ENCODE measurements around the gene GABBR1. TPM values are rescaled to one million over a fixed set of nuclear protein-coding genes. Genes with fewer than 3 reads are reported as not detected.

GABBR1 gene
- total RNA-seq, 2 experiments from 2014 or later, result 12.9 to 37.1 TPM

DNA sequence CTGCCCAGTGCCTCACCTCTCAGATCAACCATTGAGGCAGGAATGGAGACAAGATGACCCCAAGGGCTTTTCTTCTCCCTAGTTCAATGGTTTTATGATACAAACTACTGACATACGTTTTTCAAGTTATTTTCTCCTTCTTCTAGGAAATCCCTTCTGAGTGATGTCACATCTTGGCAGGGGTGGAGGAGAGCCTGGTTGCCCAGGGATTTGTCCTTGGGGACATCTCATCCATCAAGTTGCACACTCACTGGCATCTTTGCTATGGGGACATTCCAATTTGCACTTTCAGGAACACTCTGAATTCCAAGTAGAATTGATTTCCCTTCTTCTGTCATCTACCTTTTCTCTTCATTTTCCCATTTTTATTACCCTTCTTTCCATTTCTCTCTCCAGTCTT lies 38.0 kb upstream of the GABBR1 start:
- Histone ChIP-seq H4K20me1 (ENCODE audit: insufficient read depth, low read length) (no peaks in the 10 kb centered on the region), H3K4me1 (ENCODE audit: insufficient read depth, low read length, poor library complexity, severe bottlenecking) (no peaks in the 10 kb centered on the region), H3K4me3 (ENCODE audit: low read depth, low read length, poor library complexity, severe bottlenecking) (no peak overlapping the region), H3K9me2 (ENCODE audit: insufficient read depth, low read length) (no peaks in the 10 kb centered on the region), H3K9me3 (ENCODE audit: low read length) (no peaks in the 10 kb centered on the region), H3K4me2 (ENCODE audit: low read length) (no peak overlapping the region), H3K79me2 (ENCODE audit: insufficient read depth, low read depth, low read length) (no peaks in the 10 kb centered on the region), H3K27ac (ENCODE audit: low read depth, low read length, poor library complexity, severe bottlenecking) (no peak overlapping the region), H2AFZ (ENCODE audit: low read length) (no peak overlapping the region), H3K36me3 (ENCODE audit: insufficient read depth, low read length) (no peaks in the 10 kb centered on the region)
- DNase-seq (ENCODE audit: low spot score), result no peak
- no TSS peak for BruUV-seq (replicated peaks)
- TF ChIP-seq, protein P1, sequence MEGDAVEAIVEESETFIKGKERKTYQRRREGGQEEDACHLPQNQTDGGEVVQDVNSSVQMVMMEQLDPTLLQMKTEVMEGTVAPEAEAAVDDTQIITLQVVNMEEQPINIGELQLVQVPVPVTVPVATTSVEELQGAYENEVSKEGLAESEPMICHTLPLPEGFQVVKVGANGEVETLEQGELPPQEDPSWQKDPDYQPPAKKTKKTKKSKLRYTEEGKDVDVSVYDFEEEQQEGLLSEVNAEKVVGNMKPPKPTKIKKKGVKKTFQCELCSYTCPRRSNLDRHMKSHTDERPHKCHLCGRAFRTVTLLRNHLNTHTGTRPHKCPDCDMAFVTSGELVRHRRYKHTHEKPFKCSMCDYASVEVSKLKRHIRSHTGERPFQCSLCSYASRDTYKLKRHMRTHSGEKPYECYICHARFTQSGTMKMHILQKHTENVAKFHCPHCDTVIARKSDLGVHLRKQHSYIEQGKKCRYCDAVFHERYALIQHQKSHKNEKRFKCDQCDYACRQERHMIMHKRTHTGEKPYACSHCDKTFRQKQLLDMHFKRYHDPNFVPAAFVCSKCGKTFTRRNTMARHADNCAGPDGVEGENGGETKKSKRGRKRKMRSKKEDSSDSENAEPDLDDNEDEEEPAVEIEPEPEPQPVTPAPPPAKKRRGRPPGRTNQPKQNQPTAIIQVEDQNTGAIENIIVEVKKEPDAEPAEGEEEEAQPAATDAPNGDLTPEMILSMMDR (conservative IDR thresholded peaks at IDR 0.05; ENCODE audit: low read length), result no peak
- TF ChIP-seq EZH2phosphoT487 (IDR thresholded peaks at IDR 0.05; ENCODE audit: borderline replicate concordance, low read depth, low read length), result no peak
- POLR2A ChIA-PET, result no interaction called here
- intact Hi-C loops (cut with micrococcal nuclease; ENCODE audit: unreplicated experiment), result no loop called here
- CTCF ChIA-PET (ENCODE audit: unreplicated experiment), result no interaction called here

DNA sequence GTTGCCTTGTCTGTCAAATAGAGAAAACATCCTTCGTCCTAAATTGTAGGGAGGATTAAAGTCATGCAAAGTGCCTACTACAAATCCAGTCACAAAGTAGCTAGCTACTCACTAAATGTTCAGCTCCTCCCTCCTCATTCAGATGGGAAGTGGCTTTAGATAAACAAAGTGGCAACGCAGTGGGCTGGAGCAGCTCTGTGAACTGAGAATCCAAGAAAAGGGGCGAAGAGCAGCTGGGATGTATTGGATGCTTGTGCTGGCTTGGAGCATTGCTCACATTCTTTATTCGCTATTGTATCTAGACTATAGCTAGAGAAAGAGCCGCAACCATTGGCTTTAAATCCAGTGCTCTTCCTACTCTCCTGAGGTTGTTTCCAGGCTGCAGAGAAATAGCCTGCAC lies 34.2 kb upstream of the GABBR1 start:
- Histone ChIP-seq H3K9me3 (ENCODE audit: low read length) (no peaks in the 10 kb centered on the region), H3K36me3 (ENCODE audit: insufficient read depth, low read length) (no peaks in the 10 kb centered on the region), H3K4me1 (ENCODE audit: insufficient read depth, low read length, poor library complexity, severe bottlenecking) (no peaks in the 10 kb centered on the region), H4K20me1 (ENCODE audit: insufficient read depth, low read length) (no peaks in the 10 kb centered on the region), H3K4me2 (ENCODE audit: low read length) (no peak overlapping the region), H2AFZ (ENCODE audit: low read length) (no peak overlapping the region), H3K4me3 (ENCODE audit: low read depth, low read length, poor library complexity, severe bottlenecking) (no peak overlapping the region), H3K9me2 (ENCODE audit: insufficient read depth, low read length) (no peaks in the 10 kb centered on the region), H3K79me2 (ENCODE audit: insufficient read depth, low read depth, low read length) (no peaks in the 10 kb centered on the region), H3K27ac (ENCODE audit: low read depth, low read length, poor library complexity, severe bottlenecking) (no peak overlapping the region)
- TF ChIP-seq, protein P1 (conservative IDR thresholded peaks at IDR 0.05; ENCODE audit: low read length), result no peak
- no peak for TF ChIP-seq EZH2phosphoT487 (IDR thresholded peaks at IDR 0.05; ENCODE audit: borderline replicate concordance, low read depth, low read length)
- BruUV-seq (replicated peaks), result no TSS peak
- intact Hi-C loops (cut with micrococcal nuclease; ENCODE audit: unreplicated experiment), result no loop called here
- CTCF ChIA-PET (ENCODE audit: unreplicated experiment), result no interaction called here
- no peak for DNase-seq (ENCODE audit: low spot score)
- POLR2A ChIA-PET, result interaction anchor here (0.9 to 1.1 kb wide), 2 partner anchors 10 to 14 kb away, joined by 3 to 6 read pairs; no protein-coding TSS in a partner anchor

DNA sequence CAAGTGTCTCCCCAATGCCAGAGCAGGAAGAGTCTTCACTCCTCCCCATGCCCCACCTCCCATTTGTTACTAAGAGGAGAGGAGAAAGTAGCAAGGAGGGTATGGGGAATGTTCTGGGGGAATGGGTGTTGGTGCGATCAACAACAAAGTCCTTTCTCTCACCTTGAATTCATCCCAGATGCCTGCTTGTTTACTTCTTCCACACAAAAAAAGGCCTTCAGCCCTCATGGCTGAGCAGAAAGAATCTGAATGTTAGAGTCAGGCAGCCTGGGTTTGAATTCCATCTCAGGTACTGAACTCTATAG lies 33.8 kb upstream of the GABBR1 start:
- TF ChIP-seq, protein P1 (conservative IDR thresholded peaks at IDR 0.05; ENCODE audit: low read length), result no peak
- TF ChIP-seq EZH2phosphoT487 (IDR thresholded peaks at IDR 0.05; ENCODE audit: borderline replicate concordance, low read depth, low read length), result no peak
- Histone ChIP-seq H3K4me1 (ENCODE audit: insufficient read depth, low read length, poor library complexity, severe bottlenecking) (no peaks in the 10 kb centered on the region), H3K4me3 (ENCODE audit: low read depth, low read length, poor library complexity, severe bottlenecking) (no peak overlapping the region), H2AFZ (ENCODE audit: low read length) (no peak overlapping the region), H3K79me2 (ENCODE audit: insufficient read depth, low read depth, low read length) (no peaks in the 10 kb centered on the region), H3K9me3 (ENCODE audit: low read length) (no peaks in the 10 kb centered on the region), H3K36me3 (ENCODE audit: insufficient read depth, low read length) (no peaks in the 10 kb centered on the region), H4K20me1 (ENCODE audit: insufficient read depth, low read length) (no peaks in the 10 kb centered on the region), H3K4me2 (ENCODE audit: low read length) (no peak overlapping the region), H3K27ac (ENCODE audit: low read depth, low read length, poor library complexity, severe bottlenecking) (no peak overlapping the region), H3K9me2 (ENCODE audit: insufficient read depth, low read length) (no peaks in the 10 kb centered on the region)
- intact Hi-C loops (cut with micrococcal nuclease; ENCODE audit: unreplicated experiment), result no loop called here
- no peak for DNase-seq (ENCODE audit: low spot score)
- BruUV-seq (replicated peaks), result no TSS peak
- ChIA-PET POLR2A (interaction anchor here (0.9 to 1.1 kb wide), 2 partner anchors 10 to 13 kb away, joined by 3 to 6 read pairs; no protein-coding TSS in a partner anchor), CTCF (ENCODE audit: unreplicated experiment) (no interaction called here)
